Activated CD4-positive, alpha-beta memory T cell treated with anti-CD3 and anti-CD28 coated beads, Interleukin-2, amount 10 ng/mL, durations not matched to agents 7 days and 5 days (primary cell): Measurements from ENCODE around the gene TFEC. TPM values are rescaled to one million over a fixed set of nuclear protein-coding genes. Genes with fewer than 3 reads are reported as not detected.

Source experiments
- CTCF ChIA-PET: fragments of 350-600 bp; sonication (Branson Sonifier 250); formaldehyde crosslinking; loops from one replicate; lab custom pipeline; 2021; ENCODE audit warnings: antibody characterized with exemption, inconsistent platforms; lab: Charles Lee
- POLR2A ChIA-PET: fragments of 350-600 bp; sonication (Branson Sonifier 250); formaldehyde crosslinking; loops from one replicate; lab custom pipeline; 2021; ENCODE audit warnings: antibody characterized with exemption; lab: Charles Lee
- DNase-seq: peaks from one replicate; pipeline ENCODE4 v3.0.0-alpha.2; 2020
- H3K27ac Mint-ChIP-seq: one replicate; pipeline ENCODE4 v1.8.0; 2021; ENCODE audit warnings: mild to moderate bottlenecking, mixed read lengths
- H3K27me3 Mint-ChIP-seq: one replicate; pipeline ENCODE4 v1.8.0; 2021; ENCODE audit warnings: mixed read lengths
- H3K36me3 Mint-ChIP-seq: one replicate; pipeline ENCODE4 v1.8.0; 2021; ENCODE audit warnings: low read depth, mixed read lengths
- H3K4me1 Mint-ChIP-seq: one replicate; pipeline ENCODE4 v1.8.0; 2021; ENCODE audit warnings: mixed read lengths
- H3K4me3 Mint-ChIP-seq: one replicate; pipeline ENCODE4 v1.8.0; 2021; ENCODE audit warnings: mild to moderate bottlenecking, mixed read lengths
- H3K9me3 Mint-ChIP-seq: one replicate; pipeline ENCODE4 v1.8.0; 2021; ENCODE audit warnings: mixed read lengths
- total RNA-seq, 2 experiments: library from RNA; stranded (reverse); gene quantifications; one replicate each; pipeline ENCODE4 v1.2.3, GENCODE V29; 2021

TFEC gene
- total RNA-seq, 2 experiments from 2014 or later: 0.05 to 0.28 TPM

DNA sequence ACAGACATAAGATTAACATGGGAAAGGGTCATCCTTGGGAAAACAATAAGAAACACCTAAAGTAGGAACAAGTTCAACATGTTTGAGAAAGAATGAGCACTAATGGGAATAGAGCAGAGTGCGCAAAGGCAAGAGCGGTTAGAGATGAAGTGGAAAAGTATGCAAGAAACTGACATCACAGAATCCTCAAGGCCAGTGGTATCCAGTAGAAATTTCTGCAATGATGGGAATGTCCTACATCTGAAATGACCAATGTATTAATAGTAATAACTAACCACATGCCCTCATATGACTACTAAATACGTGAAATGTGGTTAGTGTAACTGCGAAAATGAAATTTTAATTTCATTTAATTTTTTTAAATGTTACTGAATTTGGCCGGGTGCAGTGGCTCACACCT is 54.8 kb downstream of the TFEC start:
- ChIA-PET POLR2A (no interaction called here), CTCF (no interaction called here)
- Mint-ChIP-seq H3K4me1 (no peaks in the 10 kb centered on the region), H3K27ac (no peak overlapping the region), H3K9me3 (no peaks in the 10 kb centered on the region), H3K4me3 (no peak overlapping the region), H3K36me3 (no peaks in the 10 kb centered on the region), H3K27me3 (no peaks in the 10 kb centered on the region)
- DNase-seq: no peak

DNA sequence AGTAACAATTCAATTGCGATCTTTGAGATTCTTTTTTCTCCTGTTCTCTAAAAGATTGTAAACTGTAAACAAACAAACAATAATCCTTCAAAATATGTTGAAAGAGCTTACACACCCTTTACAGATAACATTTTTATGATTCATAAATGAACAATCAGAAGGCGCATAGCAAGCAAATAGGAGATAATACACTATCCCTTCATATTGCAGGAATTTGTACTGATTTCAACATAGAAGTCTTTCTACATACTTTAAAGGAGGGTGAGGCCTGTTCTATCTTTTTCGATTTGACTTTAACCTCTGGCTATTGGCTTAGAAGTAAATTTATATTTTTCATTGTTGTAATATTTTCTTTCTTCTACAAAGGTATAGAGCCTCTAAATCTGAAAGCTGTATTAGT is 57.2 kb downstream of the TFEC start:
- H3K4me3 Mint-ChIP-seq: no peak overlapping the region
- CTCF ChIA-PET: no interaction called here
- DNase-seq: no peak
- POLR2A ChIA-PET: no interaction called here
- no peak overlapping the region for H3K27ac Mint-ChIP-seq
- H3K4me1 Mint-ChIP-seq: no peaks in the 10 kb centered on the region
- H3K9me3 Mint-ChIP-seq: no peaks in the 10 kb centered on the region
- no peaks in the 10 kb centered on the region for H3K27me3 Mint-ChIP-seq
- H3K36me3 Mint-ChIP-seq: no peaks in the 10 kb centered on the region

DNA sequence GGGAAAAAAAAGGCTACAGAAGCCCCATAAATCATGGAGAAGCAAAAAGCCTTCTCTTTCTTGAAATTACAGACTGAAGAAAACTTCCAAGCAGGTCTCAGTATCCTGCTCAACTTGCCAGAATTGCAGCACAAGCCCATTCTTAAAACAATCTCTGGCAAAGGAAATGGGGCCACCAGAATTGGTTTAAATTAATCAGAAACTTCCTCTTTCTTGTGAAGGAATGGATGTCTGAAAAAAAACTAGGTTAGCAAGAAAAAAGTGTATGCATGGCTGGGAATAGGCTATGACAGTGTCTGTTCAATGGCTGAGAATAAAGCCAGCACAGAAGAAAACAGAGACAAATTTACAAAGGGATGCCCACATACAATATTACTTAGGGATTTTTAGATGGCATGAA is 59.1 kb downstream of the TFEC start:
- no peaks in the 10 kb centered on the region for H3K4me1 Mint-ChIP-seq
- H3K36me3 Mint-ChIP-seq: no peaks in the 10 kb centered on the region
- no peak overlapping the region for H3K27ac Mint-ChIP-seq
- no peaks in the 10 kb centered on the region for H3K9me3 Mint-ChIP-seq
- DNase-seq: no peak
- no peaks in the 10 kb centered on the region for H3K27me3 Mint-ChIP-seq
- ChIA-PET POLR2A (no interaction called here), CTCF (no interaction called here)
- H3K4me3 Mint-ChIP-seq: no peak overlapping the region

DNA sequence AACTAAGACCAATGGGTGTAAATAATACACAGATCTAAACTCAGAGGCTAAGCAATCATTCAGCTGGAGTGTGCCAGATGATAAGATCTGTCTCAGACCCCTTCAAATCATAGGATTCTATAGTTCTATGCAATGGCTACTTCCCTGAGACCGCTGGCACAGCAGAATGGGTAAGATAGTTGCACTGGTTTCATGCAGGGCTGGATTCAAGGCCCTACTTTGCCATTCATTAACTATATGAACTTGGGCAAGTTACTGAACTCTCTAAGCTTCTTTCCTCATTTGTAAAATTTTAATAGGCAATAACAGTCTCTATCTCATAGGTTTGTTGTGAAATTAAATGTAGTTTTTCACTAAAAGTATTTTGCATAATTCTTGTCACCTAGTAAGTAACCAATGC is 62.0 kb downstream of the TFEC start:
- Mint-ChIP-seq H3K27me3 (no peaks in the 10 kb centered on the region), H3K9me3 (no peaks in the 10 kb centered on the region), H3K36me3 (no peaks in the 10 kb centered on the region), H3K4me3 (no peak overlapping the region), H3K27ac (no peak overlapping the region), H3K4me1 (no peaks in the 10 kb centered on the region)
- ChIA-PET CTCF (no interaction called here), POLR2A (no interaction called here)
- DNase-seq: no peak

DNA sequence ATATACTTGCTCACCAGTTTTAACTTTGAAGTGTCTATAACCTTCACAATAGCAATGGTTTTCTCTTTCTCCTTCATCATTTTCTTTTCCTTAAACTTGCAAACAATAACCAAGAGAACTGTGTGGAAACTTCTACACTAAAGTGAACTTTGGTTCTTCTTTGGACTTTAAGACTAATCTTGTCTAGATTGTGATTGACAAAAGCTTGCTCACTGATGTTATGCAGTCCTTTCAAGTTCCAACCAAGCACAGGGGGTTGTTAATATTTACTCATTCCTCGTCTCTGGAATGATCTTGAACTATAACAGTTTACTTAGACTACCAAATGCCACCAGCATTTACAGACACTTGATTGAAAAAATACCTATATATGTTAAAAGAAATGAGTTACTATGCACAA is 62.4 kb downstream of the TFEC start:
- Mint-ChIP-seq H3K4me3 (no peak overlapping the region), H3K9me3 (no peaks in the 10 kb centered on the region), H3K4me1 (no peaks in the 10 kb centered on the region), H3K36me3 (no peaks in the 10 kb centered on the region), H3K27ac (no peak overlapping the region), H3K27me3 (no peaks in the 10 kb centered on the region)
- no peak for DNase-seq
- POLR2A ChIA-PET: no interaction called here
- CTCF ChIA-PET: no interaction called here

DNA sequence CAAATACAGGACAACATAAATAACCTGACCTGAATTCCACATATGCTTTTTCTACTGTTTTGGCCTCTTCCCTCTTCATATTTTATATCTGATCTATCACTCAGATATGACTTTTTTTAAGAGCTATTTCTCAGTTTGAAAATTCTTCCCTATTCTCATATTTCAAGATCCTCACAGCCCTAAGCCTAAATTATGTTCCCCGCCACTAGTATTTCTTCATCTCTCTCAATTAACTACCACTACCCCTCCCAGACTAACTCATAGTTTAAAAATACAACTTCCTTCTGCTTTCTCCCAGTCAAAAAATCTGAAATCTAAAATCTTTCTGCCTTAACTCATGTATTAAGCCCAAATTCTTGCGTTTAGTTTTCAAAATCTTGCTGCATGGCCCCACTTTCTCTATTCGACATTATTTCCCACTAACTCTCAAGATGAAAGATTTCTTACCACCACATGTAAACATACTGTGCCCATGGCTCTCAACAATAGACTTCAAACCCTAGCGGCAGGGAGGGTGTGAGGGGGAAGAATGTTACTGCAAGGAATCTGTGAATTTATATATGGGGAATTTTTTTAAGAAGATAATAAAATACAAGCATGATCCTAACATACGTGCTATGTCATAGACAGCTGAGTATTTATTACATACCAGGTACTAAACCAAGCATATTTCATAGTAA is 64.6 kb downstream of the TFEC start:
- no peaks in the 10 kb centered on the region for H3K27me3 Mint-ChIP-seq
- no peaks in the 10 kb centered on the region for H3K9me3 Mint-ChIP-seq
- no peak for DNase-seq
- H3K4me1 Mint-ChIP-seq: no peaks in the 10 kb centered on the region
- CTCF ChIA-PET: no interaction called here
- POLR2A ChIA-PET: no interaction called here
- H3K27ac Mint-ChIP-seq: no peak overlapping the region
- no peak overlapping the region for H3K4me3 Mint-ChIP-seq
- H3K36me3 Mint-ChIP-seq: no peaks in the 10 kb centered on the region

DNA sequence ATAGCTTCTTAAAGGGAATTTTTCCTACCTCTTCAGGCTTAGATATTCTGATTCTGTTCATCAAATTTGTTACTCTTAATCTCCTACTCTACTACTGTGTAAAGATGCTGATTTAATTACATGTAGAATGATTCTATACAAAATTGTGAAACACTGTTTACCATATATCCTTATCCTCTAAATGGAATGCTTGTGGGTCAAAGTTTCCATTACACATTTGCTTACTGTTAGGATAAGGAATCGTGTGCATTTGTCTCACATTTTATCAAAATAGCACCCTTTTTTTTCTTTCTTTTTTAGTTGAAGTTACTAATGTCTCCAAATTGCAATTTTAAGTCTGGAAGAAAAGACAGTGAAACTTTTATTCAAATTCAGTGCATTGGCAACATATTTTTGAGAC is 65.3 kb downstream of the TFEC start:
- POLR2A ChIA-PET: no interaction called here
- CTCF ChIA-PET: no interaction called here

DNA sequence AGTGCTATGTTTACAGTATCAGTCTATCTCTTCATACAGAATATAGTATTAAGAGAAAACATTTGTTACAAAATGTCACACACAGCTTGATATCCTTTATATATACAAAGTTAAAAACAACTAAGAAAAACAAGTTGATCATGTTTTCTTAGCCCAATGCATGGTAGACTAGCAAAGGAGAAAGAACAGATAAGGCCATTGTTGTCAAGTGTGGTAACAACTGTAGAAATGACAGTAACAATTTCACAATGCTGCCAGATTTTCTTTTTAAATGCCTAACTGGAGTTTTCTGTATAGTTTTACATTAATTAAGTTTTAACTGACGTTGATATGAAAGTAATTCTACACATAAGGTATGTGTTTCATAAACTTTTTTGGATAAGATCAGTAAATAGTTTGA is 65.8 kb downstream of the TFEC start:
- DNase-seq: no peak
- Mint-ChIP-seq H3K27me3 (no peaks in the 10 kb centered on the region), H3K4me3 (no peak overlapping the region), H3K4me1 (no peaks in the 10 kb centered on the region), H3K9me3 (no peaks in the 10 kb centered on the region), H3K36me3 (no peaks in the 10 kb centered on the region), H3K27ac (no peak overlapping the region)
- CTCF ChIA-PET: no interaction called here
- POLR2A ChIA-PET: no interaction called here

More for the DNA sequence above, 65.3 kb downstream of the TFEC start:
- no peak overlapping the region for H3K4me3 Mint-ChIP-seq
- H3K27me3 Mint-ChIP-seq: no peaks in the 10 kb centered on the region
- H3K36me3 Mint-ChIP-seq: no peaks in the 10 kb centered on the region
- H3K9me3 Mint-ChIP-seq: no peaks in the 10 kb centered on the region
- no peaks in the 10 kb centered on the region for H3K4me1 Mint-ChIP-seq
- H3K27ac Mint-ChIP-seq: no peak overlapping the region
- DNase-seq: no peak

DNA sequence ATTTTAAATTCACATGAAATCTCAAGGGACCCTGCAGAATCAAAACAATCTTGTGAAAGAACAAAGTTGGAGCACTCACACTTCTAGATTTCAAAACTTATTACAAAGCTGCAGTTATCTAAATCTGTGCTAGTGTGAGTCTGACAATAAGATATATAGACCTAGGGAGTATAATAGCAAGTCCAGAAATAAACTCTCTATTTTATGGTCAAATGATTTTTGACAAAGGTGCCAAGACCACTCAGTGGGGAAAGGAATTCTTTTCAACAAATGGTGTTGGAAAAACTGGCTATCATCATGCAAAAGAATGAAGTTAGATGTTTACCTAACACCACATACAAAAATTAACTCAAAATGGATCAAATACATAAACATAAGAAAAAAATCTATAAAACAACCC is 68.2 kb downstream of the TFEC start:
- Mint-ChIP-seq H3K4me3 (no peak overlapping the region), H3K4me1 (no peaks in the 10 kb centered on the region), H3K36me3 (no peaks in the 10 kb centered on the region), H3K27me3 (no peaks in the 10 kb centered on the region), H3K27ac (no peak overlapping the region), H3K9me3 (no peaks in the 10 kb centered on the region)
- CTCF ChIA-PET: no interaction called here
- POLR2A ChIA-PET: no interaction called here
- no peak for DNase-seq

DNA sequence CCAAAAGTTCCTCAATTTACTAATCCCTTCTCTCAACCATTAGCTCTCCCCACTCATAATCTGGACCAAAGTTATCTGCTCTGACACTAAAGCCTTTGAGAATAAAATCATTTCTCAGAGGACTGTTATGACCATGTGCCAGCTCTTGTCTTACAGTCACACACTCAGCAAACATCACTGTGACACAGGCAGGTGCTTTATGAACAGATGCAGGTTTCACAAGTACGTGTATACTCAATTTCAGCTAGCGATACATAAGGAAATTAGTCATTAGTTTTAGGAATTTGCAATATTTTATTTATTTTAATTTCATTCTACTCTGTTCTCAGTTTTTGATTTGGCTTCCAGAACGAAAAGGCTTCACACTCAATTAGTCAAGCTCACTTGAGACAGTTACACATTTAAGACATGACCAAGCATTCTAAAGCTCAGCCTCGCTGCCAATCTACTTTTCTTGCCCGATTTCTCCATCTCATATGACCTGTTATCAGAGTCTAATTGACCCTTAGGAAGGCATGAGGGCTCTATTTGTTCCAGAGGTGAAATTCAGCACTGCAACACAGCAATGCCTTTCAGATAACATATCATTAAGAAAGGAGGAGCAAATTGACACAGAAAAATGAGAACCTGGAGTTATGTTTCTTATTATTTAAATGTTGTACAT is 76.8 kb downstream of the TFEC start:
- no peaks in the 10 kb centered on the region for H3K9me3 Mint-ChIP-seq
- H3K36me3 Mint-ChIP-seq: no peaks in the 10 kb centered on the region
- H3K27ac Mint-ChIP-seq: no peak overlapping the region
- no peaks in the 10 kb centered on the region for H3K27me3 Mint-ChIP-seq
- no peak for DNase-seq
- no peak overlapping the region for H3K4me3 Mint-ChIP-seq
- ChIA-PET CTCF (no interaction called here), POLR2A (no interaction called here)
- no peaks in the 10 kb centered on the region for H3K4me1 Mint-ChIP-seq

DNA sequence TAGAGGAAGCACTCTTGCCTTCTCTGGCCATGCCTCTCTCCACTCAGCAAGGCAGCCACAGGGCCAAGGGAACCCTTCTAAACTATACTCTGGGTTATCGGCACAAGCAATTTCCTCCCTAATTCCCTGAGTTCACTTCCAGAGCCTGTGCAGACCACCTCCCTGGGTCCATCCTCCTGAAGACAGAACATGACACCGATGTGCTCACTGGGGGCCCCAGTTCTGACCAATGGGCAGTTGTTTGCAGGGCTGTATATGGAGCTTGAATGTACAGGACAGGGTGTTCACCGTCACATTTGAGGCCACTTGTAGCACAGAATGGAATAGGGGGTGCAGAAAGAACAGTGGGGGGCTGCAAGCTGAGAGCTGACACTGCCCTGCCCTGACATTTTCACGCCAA is 77.7 kb downstream of the TFEC start:
- no peak for DNase-seq
- Mint-ChIP-seq H3K4me1 (no peaks in the 10 kb centered on the region), H3K9me3 (no peaks in the 10 kb centered on the region), H3K27me3 (no peaks in the 10 kb centered on the region), H3K27ac (no peak overlapping the region), H3K4me3 (no peak overlapping the region), H3K36me3 (no peaks in the 10 kb centered on the region)
- ChIA-PET POLR2A (no interaction called here), CTCF (no interaction called here)

DNA sequence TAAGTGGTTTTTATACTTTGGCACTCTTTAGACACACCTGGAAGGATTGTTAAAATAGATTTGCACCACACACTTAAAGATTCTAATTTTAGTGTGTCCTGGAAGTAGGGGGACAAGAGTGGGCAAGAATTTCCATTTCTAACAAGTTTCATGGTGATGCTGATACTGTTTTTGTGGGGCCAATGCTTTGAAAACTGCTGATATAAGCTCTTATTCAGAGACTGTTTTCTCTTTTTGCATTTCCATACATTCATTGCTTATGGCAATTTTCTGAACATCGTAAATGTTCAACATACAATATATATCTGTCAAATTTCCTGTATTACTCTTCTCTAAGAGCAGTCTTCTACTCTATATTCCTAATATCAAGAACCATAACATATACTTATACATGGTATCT is 79.0 kb downstream of the TFEC start:
- DNase-seq: no peak
- Mint-ChIP-seq H3K27ac (no peak overlapping the region), H3K4me1 (no peaks in the 10 kb centered on the region), H3K27me3 (no peaks in the 10 kb centered on the region), H3K36me3 (no peaks in the 10 kb centered on the region), H3K9me3 (no peaks in the 10 kb centered on the region), H3K4me3 (no peak overlapping the region)
- CTCF ChIA-PET: no interaction called here
- POLR2A ChIA-PET: no interaction called here

DNA sequence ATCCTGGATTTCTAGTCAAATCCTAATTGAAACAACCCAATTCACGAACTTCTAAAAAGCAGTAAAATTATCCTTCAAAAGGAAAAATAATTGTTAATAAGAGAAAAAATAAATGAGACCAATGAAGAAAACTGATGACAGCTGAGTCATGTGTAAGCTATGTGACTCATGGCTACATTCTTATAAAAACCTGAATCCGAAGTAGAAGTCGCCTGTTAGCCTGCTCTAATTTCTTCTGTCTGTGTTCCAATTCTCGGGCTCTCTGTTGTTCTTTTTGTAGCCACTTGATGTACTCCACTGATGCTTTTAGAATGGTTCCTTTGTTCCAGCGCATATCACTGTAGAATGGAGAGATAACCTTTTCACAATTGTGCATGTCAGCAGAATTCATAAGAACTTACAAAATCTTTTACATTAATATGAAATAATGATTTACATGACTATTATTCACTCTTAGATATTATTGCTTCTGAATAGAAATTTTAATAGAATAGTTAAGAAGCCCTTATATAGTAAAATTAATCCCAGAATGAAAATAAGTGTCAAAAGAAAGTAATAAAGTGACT is 88.8 kb downstream of the TFEC start:
- Mint-ChIP-seq H3K27me3 (no peaks in the 10 kb centered on the region), H3K27ac (no peak overlapping the region), H3K4me1 (no peaks in the 10 kb centered on the region), H3K9me3 (no peaks in the 10 kb centered on the region), H3K36me3 (no peaks in the 10 kb centered on the region), H3K4me3 (no peak overlapping the region)
- POLR2A ChIA-PET: no interaction called here
- CTCF ChIA-PET: no interaction called here
- no peak for DNase-seq

DNA sequence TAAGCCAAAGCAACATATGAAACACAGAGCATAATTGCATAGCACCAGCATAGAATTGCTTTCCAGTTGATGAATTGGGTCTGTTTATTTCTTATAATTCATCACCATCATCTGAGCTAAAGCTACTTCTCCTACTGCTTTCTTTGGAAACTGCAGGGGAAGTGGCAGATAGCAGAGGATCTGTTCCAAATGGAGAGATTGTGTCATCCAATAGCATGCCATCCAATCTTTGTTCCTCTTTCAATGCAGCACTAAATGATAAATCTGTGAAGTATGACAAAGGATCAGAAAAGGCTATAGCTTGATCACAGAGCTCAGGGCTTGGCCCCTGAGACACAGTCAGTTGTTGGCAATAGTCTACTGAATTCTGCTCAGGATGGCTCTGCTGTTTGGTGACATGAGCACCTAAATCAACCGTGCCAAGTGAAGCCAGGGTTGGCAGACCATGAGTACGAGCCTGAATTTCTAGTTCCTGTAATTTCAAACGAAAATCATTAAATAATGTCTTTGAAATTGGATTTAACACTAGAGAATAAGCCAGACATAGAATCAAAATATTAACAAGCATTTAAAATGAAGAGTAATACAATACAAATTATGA is 90.0 kb downstream of the TFEC start:
- ChIA-PET POLR2A (no interaction called here), CTCF (no interaction called here)
- no peak overlapping the region for H3K27ac Mint-ChIP-seq
- no peaks in the 10 kb centered on the region for H3K27me3 Mint-ChIP-seq
- no peaks in the 10 kb centered on the region for H3K36me3 Mint-ChIP-seq
- no peaks in the 10 kb centered on the region for H3K9me3 Mint-ChIP-seq
- no peak overlapping the region for H3K4me3 Mint-ChIP-seq
- H3K4me1 Mint-ChIP-seq: no peaks in the 10 kb centered on the region
- DNase-seq: no peak
